ENCODE measurements around the gene TBX6. TPM values are rescaled to one million over a fixed set of nuclear protein-coding genes. Genes with fewer than 3 reads are reported as not detected.

Gene TBX6
- total RNA-seq, 1 experiment from 2014 or later, result 5.1 TPM

GRCh38 chr16:30091474-30092372 lies at the start of gene TBX6 (continued):
- TF ChIP-seq MXD4 (CRISPR knock-in tag; IDR thresholded peaks at IDR 0.05; ENCODE audit: borderline replicate concordance), result no peak
- TF ChIP-seq ZBTB43 (CRISPR knock-in tag; IDR thresholded peaks at IDR 0.05), result no peak
- TF ChIP-seq TEAD4 (CRISPR knock-in tag; IDR thresholded peaks at IDR 0.05), result no peak
- TF ChIP-seq GABPB1 (CRISPR knock-in tag; IDR thresholded peaks at IDR 0.05), result peak; percentile 77
- no peak for TF ChIP-seq PRRX2 (CRISPR knock-in tag; IDR thresholded peaks at IDR 0.05)
- no peak for TF ChIP-seq EMX1 (CRISPR knock-in tag; IDR thresholded peaks at IDR 0.05)
- TF ChIP-seq NFYB (CRISPR knock-in tag; conservative IDR thresholded peaks at IDR 0.05; ENCODE audit: low read depth), result no peak
- no peak for TF ChIP-seq ESRRA (CRISPR knock-in tag; IDR thresholded peaks at IDR 0.05; ENCODE audit: borderline replicate concordance)
- no peak for TF ChIP-seq CDX4 (CRISPR knock-in tag; IDR thresholded peaks at IDR 0.05; ENCODE audit: borderline replicate concordance)
- no peak for TF ChIP-seq ZNF263 (CRISPR knock-in tag; IDR thresholded peaks at IDR 0.05; ENCODE audit: low read depth)
- TF ChIP-seq ELF4 (CRISPR knock-in tag; IDR thresholded peaks at IDR 0.05; ENCODE audit: low read depth), result no peak
- TF ChIP-seq ZNF219 (CRISPR knock-in tag; IDR thresholded peaks at IDR 0.05; ENCODE audit: borderline replicate concordance), result no peak
- TF ChIP-seq NR1H2 (CRISPR knock-in tag; IDR thresholded peaks at IDR 0.05), result no peak
- TF ChIP-seq ATF1 (CRISPR knock-in tag; IDR thresholded peaks at IDR 0.05), result no peak
- no peak for TF ChIP-seq E2F4 (CRISPR knock-in tag; IDR thresholded peaks at IDR 0.05; ENCODE audit: borderline replicate concordance, low read depth)
- TF ChIP-seq NR3C1 (CRISPR knock-in tag; conservative IDR thresholded peaks at IDR 0.05; ENCODE audit: low read depth), result no peak
- TF ChIP-seq FOXP4 (CRISPR knock-in tag; IDR thresholded peaks at IDR 0.05), result no peak
- no peak; the same call in none of the 2 replicates for TF ChIP-seq ETV6 (CRISPR knock-in tag; IDR thresholded peaks at IDR 0.05)

GRCh38 chr16:30139583-30140481 lies 48.1 kb upstream of the TBX6 start:
- peaks cover 16% of the 10 kb centered on the region for H3K27me3 Mint-ChIP-seq (ENCODE audit: low read depth)
- H3K36me3 Mint-ChIP-seq, result no peaks in the 10 kb centered on the region
- ChIA-PET POLR2A (no interaction called here), CTCF (interaction anchor here (0.6 to 1.1 kb wide), 2 partner anchors 28 to 29 kb away, joined by 3 to 6 read pairs; no protein-coding TSS in a partner anchor)
- no peaks in the 10 kb centered on the region for H3K4me1 Mint-ChIP-seq
- no peak overlapping the region for H3K4me3 Mint-ChIP-seq
- no peak for DNase-seq (ENCODE audit: low spot score)
- no peak for TF ChIP-seq CDX4 (CRISPR knock-in tag; IDR thresholded peaks at IDR 0.05; ENCODE audit: borderline replicate concordance)
- no peak for TF ChIP-seq TEAD1 (CRISPR knock-in tag; IDR thresholded peaks at IDR 0.05)
- no peak for TF ChIP-seq NFE2L1 (CRISPR knock-in tag; IDR thresholded peaks at IDR 0.05)
- peak; percentile 68 for TF ChIP-seq GABPB1 (CRISPR knock-in tag; IDR thresholded peaks at IDR 0.05)
- no peak overlapping the region for H3K27ac Mint-ChIP-seq
- H3K9me3 Mint-ChIP-seq, result no peaks in the 10 kb centered on the region
- ATAC-seq, result no peak

Measured in WTC11 (cell line).